Stimulated activated CD8-positive, alpha-beta memory T cell treated with anti-CD3 and anti-CD28 coated beads, Interleukin-7, amount 100 ng/mL, for 4 hours (primary cell): ENCODE results near the gene ANKRD33.

Experiments used
- DNase-seq, 2 donors: peaks; one replicate each; pipeline ENCODE4 v3.0.0-alpha.2; 2020; ENCODE audit warnings: low read depth in 2 of 2

Gene ANKRD33

GRCh38 chr12:51887476-51888315 is at the start of gene ANKRD33:
ANKRD33 (plus strand) TSS chr12:51888103; CDS start chr12:51888187, 84 bp downstream.
- no peak for DNase-seq

DNA sequence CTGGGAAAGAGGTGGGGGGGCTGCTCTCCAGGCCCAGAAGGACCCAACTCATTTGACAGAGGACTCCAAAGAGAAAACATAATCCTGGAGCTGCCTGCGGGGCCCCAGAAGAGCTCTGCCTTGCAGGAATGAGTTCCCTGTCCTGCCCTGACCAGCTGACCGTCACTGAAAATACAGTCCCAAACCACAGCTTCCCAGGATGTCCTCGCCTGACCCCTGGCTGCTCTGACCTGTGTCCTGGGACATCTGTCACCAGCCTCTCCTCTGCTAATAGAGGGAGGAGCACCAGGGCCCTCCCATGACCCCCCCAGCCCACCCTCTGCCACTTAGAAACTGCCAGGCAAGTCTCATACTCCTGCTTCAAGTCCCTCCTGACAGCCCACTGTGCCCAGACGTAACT is 49.1 kb upstream of the ANKRD33 start:
- DNase-seq: no peak

DNA sequence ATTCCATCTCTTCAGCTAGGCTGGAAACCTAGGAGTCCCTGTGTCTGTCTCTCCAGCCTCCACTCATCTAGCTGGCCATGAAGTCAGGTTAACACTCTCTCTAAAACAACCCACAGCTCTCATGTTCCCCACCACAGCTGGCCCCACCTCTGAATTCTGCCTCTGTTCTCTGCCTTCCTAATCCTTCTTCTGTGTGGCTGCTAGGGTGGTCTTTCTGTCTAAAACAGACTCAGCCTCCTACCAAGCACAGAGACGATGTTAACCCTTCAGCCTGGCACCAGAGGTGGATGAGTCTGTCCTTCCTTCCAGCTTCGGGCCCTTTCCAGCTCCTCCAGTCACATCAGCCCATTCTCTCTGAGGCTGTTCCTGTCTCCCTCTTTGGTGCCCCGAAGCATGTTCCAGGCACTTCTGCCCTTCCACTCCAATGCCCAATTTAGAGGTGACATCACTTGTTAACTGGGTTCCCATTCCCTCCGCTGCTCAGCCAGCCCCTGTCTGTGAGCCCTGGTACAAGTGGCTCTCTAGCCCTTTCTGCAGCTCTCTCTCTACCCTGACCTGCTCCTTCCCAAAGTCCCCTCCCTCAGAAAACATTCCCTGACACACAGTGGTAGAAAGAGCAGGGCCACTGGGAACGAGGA is 48.5 kb upstream of the ANKRD33 start:
- DNase-seq: no peak

GRCh38 chr12:51840966-51841365 is 46.9 kb upstream of the ANKRD33 start:
- DNase-seq: no peak

- DNase-seq: no peak
These were observed 46.2 kb upstream of the ANKRD33 start for GRCh38 chr12:51841727-51842126.

DNA sequence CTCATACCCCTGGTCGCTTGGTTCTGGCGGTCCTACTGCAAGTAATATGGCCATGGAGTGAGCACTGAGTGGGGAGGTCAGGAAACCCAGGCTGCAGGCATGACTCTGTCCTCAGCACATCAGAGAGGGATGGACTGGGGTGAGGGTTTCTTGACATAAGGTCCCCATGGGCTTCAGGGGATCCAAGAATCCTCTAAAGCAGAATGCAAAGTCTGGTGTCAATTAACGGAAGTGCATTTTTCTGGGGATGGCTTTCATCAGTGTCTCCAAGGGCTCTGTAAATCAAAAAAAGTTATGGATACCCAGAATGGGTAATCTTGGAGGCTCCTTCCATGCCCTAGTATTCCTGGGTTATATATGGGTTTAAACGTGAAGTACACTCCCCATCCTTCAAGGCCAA is 43.0 kb upstream of the ANKRD33 start:
- no peak for DNase-seq

DNA sequence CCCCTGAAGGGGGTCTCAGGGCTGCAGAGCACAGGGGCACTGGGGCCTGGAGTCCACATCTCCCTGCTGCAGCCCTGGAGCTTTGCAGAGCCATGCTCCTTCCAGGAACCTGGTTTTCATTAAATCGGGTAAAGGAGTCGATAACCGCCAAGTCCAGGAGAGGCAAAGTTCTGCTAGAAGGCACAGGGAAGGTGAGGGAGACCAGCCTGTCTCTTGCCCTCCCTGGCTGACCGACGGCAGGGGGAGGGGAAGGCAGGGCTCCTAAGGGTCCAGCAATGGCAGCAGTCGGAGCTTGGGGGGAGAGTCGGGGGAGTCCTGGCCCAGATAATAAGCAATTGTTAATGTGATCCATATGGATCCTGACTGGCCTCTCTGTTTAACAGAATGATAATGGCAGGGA is 42.4 kb upstream of the ANKRD33 start:
- DNase-seq: no peak

GRCh38 chr12:51846271-51846691 is 41.6 kb upstream of the ANKRD33 start:
- no peak for DNase-seq

GRCh38 chr12:51846911-51847642 is 40.8 kb upstream of the ANKRD33 start:
- DNase-seq: peak in 1 of 2 donors; percentile 41

DNA sequence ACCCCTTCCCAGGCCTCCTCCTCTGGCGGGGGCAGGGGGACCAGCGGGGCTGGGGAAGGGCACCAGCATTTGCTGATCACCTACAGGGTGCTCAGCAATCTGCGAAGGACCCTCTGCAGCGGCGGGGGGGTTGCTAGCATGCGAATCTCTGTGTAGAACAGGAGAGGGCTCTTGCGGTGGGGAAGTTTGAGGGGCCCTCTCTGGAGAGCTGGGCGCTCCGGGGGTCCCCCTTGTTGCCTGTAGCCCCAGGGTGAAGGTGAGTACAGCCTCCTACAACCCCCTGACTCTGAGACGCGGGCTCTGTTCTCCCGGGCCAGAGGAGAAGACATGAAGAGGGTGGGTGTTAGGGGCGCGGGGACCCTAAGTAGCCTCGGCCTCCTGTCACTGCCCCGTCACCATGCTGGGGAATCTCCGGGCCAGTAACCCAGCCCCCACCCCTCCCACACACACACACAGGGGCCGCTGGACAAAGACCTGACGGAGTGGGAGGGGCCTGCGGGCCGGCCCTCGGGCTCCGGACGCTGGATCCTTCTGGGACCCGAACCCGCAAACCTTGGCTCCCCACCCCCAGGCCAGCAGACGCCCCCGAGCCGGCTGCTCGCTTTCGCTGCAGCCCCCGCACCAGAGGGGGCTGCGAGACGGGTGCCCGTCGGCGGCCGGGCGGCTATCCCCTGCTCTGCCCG is 40.1 kb upstream of the ANKRD33 start:
- DNase-seq: no peak

GRCh38 chr12:51848326-51848727 is 39.6 kb upstream of the ANKRD33 start, which contains the start of gene FIGNL2:
FIGNL2 (minus strand) TSS chr12:51848718; CDS start chr12:51822413, 26,305 bp downstream.
- no peak for DNase-seq

GRCh38 chr12:51848841-51849735 is 38.8 kb upstream of the ANKRD33 start:
- no peak for DNase-seq

DNA sequence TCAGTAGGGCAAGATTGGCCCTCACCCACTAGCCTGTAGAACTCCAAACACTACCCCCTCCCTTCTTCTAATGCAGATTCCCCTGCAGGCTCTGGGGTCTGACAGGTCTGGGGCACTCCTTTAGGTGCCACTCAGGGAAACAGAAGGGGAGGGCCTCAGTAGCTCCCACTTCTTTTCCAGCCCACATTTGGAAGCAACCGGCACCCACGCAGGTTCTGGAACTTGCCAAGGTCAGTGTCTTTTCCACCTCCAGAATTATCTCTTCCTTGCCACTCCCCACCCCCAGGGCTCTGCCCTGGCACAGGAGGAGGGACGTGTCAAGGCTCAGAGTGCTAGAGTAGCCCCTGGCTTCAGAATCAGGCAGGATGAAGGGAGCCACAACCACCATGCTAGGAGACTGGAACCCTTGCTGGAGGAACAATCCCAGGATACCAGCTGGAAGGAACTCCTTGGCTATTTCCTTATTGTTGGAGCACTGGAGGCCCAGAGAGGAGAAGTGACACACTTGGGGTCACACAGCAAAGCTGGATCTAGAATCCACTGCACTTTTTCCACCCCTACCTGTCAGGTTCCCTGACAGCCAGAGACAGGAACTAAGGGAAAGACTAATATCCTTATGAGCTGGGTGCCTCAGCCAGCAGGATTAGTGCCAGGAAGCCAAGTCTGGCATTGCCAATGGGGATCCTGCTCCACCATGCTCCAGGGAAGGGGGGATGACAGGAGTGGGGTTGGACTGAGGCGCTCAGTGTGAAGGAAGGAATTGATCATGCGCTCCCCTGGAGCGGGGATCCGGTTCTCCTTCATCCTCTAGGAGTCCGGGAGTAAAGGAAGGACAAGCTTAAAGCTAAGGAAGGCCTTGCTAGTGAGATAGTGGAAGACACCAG is 37.6 kb upstream of the ANKRD33 start:
- DNase-seq: no peak

DNA sequence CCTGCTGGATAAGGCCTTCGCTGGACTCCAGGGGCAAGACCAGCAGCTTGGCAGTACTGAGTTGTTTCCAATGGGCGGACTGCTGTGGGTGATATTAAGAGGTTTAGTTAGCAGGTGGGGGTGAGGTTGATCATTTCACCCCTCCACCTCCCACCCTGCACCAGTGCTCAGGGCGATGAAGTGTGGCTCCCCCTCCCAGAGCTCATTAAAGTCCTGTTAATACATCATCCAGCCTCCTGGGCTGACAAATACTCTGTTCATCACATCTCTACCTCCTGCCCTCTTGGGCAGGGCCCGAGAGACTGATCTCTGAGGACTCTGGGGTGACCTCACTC is 37.0 kb upstream of the ANKRD33 start:
- no peak for DNase-seq

DNA sequence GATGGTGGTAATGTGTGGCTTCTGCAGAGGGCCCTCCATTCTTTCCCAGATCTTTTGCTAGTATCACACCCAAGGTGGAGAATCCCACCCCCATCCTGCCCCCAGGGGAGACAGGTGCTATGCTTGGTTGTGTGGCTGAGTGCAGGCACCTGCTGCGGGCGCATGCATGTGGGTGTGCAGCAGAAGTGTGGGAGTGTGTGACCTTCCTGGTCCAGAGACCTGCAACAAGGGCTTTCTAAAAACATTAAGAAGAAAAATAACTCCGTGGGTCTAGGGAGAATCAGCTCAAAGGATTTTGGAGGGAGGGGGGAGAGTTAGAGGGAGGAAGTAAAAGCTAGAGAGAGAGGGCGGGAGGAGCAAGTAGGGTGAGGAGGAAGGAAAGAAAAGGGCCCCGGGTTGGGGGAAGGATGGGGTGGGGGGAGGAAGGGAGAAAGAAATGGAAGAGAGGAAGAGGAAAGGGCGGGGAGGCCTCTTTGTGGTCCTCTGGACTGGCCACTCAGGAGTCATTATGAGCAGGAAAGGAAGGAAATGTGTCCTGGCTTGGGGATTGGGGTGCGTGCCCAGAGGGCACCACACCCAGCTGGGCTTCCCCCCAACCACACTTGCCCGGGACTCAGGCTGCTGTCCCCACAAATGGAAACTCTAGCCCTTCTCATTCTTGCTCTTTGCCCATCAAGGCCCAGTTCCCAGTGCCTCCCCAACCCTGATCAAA is 36.3 kb upstream of the ANKRD33 start:
- no peak for DNase-seq

GRCh38 chr12:51852404-51853137 is 35.3 kb upstream of the ANKRD33 start:
- no peak for DNase-seq

GRCh38 chr12:51855586-51856428 is 32.1 kb upstream of the ANKRD33 start:
- DNase-seq: no peak

DNA sequence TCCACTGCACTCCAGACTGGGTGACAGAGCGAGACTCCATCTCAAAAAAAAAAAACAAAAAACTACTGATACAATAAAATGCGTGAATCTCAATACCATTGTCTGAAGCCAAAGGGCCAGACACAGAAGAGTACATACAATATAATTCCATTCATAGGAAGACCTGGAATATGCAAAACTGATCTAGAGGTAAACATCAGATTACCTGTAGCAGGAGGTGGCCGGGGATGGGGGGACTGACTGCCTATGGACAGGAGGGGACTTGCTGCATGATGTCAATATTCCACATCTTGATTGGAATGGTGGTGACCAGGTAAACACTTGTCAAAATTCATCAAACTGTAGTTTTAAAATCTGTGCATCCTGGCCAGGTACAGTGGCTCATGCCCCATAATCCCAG is 26.9 kb upstream of the ANKRD33 start:
- no peak for DNase-seq
